ENCODE measurements around the gene LIN7B.

DNA sequence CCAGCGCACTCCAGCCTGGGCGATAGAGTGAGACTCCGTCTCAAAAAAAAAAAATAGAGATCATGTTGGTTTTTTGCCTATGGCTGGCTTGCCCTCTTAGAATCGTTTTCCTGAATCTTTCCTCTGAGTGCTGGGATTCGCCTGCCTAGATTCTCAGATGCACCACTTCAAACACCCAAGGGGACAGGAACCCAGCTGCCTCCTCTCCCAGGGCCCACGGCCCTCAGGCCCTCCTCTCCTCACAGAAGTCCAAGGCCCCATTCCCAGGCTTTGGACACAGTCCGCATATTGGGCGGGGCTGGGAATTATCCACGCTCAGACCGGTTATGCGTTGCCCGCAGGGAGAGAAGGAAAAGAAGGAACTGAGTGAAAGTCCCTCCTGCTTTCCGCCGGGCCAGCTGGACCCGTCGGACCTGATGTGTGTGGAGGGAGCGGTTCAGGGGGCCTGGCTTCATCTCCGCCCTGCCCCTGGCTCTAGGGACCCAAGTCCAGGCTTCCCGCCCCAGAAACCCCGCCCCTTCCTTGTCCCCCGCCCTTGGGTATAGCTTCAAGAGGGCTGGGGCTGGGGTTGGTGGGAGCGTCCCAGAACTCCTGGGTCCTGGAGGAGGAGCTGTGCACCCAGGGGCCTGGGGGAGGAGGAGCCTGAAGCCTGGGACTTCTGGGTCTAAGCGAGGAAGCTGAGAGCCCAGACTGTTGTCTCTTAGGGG, 11.0 kb downstream of the LIN7B start:
- TF ChIP-seq, protein P1, sequence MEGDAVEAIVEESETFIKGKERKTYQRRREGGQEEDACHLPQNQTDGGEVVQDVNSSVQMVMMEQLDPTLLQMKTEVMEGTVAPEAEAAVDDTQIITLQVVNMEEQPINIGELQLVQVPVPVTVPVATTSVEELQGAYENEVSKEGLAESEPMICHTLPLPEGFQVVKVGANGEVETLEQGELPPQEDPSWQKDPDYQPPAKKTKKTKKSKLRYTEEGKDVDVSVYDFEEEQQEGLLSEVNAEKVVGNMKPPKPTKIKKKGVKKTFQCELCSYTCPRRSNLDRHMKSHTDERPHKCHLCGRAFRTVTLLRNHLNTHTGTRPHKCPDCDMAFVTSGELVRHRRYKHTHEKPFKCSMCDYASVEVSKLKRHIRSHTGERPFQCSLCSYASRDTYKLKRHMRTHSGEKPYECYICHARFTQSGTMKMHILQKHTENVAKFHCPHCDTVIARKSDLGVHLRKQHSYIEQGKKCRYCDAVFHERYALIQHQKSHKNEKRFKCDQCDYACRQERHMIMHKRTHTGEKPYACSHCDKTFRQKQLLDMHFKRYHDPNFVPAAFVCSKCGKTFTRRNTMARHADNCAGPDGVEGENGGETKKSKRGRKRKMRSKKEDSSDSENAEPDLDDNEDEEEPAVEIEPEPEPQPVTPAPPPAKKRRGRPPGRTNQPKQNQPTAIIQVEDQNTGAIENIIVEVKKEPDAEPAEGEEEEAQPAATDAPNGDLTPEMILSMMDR (IDR thresholded peaks at IDR 0.05): no peak
- no peak for TF ChIP-seq POLR2AphosphoS5 (IDR thresholded peaks at IDR 0.05; ENCODE audit: low read depth, low read length)
- TF ChIP-seq GABPA (IDR thresholded peaks at IDR 0.05; ENCODE audit: low read depth): no peak
- TF ChIP-seq RCOR1 (IDR thresholded peaks at IDR 0.05; ENCODE audit: low read length): no peak
